Stimulated activated CD4-positive, alpha-beta T cell treated with anti-CD3 and anti-CD28 coated beads, Interleukin-1b, Interleukin-23, amount 100 ng/mL, for 1 hour (primary cell): ENCODE results near the gene ELMO2.

ENCODE experiments used
- DNase-seq, 2 donors: peaks; one replicate each; pipeline ENCODE4 v3.0.0-alpha.2; 2020; ENCODE audit warnings: low read depth in 2 of 2

ELMO2 gene

GRCh38 chr20:46406200-46406985 is at the start of gene ELMO2:
Gene ELMO2, minus strand, starts transcription at chr20:46406615. Its CDS starts 12,133 bp downstream, at chr20:46394482.
- peak; percentile 87 to 90 for DNase-seq

GRCh38 chr20:46455729-46456128 is 49.3 kb upstream of the ELMO2 start:
- no peak for DNase-seq

- no peak for DNase-seq
Observed at GRCh38 chr20:46446851-46447250, 40.4 kb upstream of the ELMO2 start.

GRCh38 chr20:46439837-46440236 is 33.4 kb upstream of the ELMO2 start:
- DNase-seq: no peak

GRCh38 chr20:46438156-46438750 is 31.8 kb upstream of the ELMO2 start:
- no peak for DNase-seq

GRCh38 chr20:46435146-46435545 is 28.7 kb upstream of the ELMO2 start:
- no peak for DNase-seq

- DNase-seq: no peak
Observed at GRCh38 chr20:46434597-46434996, 28.2 kb upstream of the ELMO2 start.

- DNase-seq: no peak
Observed at GRCh38 chr20:46433051-46433450, 26.6 kb upstream of the ELMO2 start.

- DNase-seq: no peak
Observed at GRCh38 chr20:46430921-46431712, 24.7 kb upstream of the ELMO2 start.

- DNase-seq: no peak
Observed at GRCh38 chr20:46427384-46427783, 21.0 kb upstream of the ELMO2 start.

- DNase-seq: no peak
Observed at GRCh38 chr20:46423882-46424482, 17.6 kb upstream of the ELMO2 start.

GRCh38 chr20:46423342-46423741 is 16.9 kb upstream of the ELMO2 start:
- DNase-seq: no peak

- DNase-seq: no peak
Observed at GRCh38 chr20:46420878-46421277, 14.5 kb upstream of the ELMO2 start.

GRCh38 chr20:46419882-46420281 is 13.5 kb upstream of the ELMO2 start:
- no peak for DNase-seq

GRCh38 chr20:46416839-46417238 is 10.4 kb upstream of the ELMO2 start:
- DNase-seq: no peak

- no peak for DNase-seq
Observed at GRCh38 chr20:46416421-46416820, 10.0 kb upstream of the ELMO2 start.

- DNase-seq: no peak
Observed at GRCh38 chr20:46415773-46416172, 9.4 kb upstream of the ELMO2 start.

GRCh38 chr20:46414608-46415007 is 8.2 kb upstream of the ELMO2 start:
- no peak for DNase-seq

- no peak for DNase-seq
Observed at GRCh38 chr20:46411637-46412036, 5.2 kb upstream of the ELMO2 start.

GRCh38 chr20:46408281-46408731 is 1.9 kb upstream of the ELMO2 start:
- no peak for DNase-seq

- no peak for DNase-seq
Observed at GRCh38 chr20:46407671-46407996, 1.2 kb upstream of the ELMO2 start.

- peak; percentile 50 to 84 for DNase-seq
Observed at GRCh38 chr20:46406986-46407670, 713 bp upstream of the ELMO2 start.
